C4-2B (cell line): ENCODE measurements around the gene SIGLEC1.

Experiments
- ZFX ChIP-seq: fragments of 450-650 bp; IDR thresholded peaks from 2 replicates; pipeline ENCODE4 v1.6.1; 2017
- TF ChIP-seq, protein P1 (sequence below): fragments of 450-650 bp; conservative IDR thresholded peaks from 2 replicates; pipeline ENCODE4 v1.5.1; 2017; ENCODE audit warnings: mild to moderate bottlenecking

DNA sequence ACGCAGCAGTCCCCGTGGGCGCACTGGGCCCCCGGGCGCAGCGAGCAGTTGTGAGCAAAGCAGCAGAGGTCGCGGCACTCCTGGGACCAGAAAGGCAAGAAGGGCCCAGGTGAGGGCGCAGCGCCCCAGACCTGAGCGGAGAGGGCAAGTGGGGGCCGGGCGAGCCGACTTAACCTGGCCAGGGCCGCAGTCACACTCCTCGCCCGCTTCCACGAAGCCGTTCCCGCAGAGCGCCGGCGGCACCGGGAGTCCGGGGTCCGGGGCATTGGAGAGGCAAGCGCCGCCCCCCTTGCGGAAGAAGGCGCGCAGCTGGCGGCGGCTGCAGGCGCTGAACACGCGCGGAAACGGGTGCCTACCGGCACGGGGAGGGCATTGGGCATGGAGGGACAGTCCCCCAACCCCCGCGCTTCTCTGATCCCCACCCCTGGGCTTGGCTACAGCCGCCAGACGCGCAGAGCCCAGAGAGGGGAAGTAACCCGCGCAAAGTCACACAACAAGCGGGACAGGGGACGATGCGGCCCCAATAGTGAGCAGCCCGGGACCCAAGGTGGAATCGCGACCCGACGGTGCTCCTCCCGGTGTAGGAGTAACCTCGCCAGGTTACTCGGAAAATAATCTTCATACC is 39.7 kb downstream of the SIGLEC1 start:
- TF ChIP-seq, protein P1, sequence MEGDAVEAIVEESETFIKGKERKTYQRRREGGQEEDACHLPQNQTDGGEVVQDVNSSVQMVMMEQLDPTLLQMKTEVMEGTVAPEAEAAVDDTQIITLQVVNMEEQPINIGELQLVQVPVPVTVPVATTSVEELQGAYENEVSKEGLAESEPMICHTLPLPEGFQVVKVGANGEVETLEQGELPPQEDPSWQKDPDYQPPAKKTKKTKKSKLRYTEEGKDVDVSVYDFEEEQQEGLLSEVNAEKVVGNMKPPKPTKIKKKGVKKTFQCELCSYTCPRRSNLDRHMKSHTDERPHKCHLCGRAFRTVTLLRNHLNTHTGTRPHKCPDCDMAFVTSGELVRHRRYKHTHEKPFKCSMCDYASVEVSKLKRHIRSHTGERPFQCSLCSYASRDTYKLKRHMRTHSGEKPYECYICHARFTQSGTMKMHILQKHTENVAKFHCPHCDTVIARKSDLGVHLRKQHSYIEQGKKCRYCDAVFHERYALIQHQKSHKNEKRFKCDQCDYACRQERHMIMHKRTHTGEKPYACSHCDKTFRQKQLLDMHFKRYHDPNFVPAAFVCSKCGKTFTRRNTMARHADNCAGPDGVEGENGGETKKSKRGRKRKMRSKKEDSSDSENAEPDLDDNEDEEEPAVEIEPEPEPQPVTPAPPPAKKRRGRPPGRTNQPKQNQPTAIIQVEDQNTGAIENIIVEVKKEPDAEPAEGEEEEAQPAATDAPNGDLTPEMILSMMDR, result no peak
- no peak for TF ChIP-seq ZFX
